HepG2 (cell line): Measurements from ENCODE around the gene KRTAP5-6. TPM values are rescaled to one million over a fixed set of nuclear protein-coding genes. Genes with fewer than 3 reads are reported as not detected.

Experiments used
- ATAC-seq: fragments of 200-7000 bp; cut with Tn5 transposase; 3 replicates; pipeline ENCODE4 v1.9.1; 2020; ENCODE audit warnings: mild to moderate bottlenecking, moderate library complexity
- BruUV-seq: library from RNA; stranded (reverse); fragments of 400-500 nt; replicated peaks from 2 replicates; lab custom pipeline; 2021; lab: Mats Ljungman, UMichigan
- CTCF ChIA-PET: fragments of 300-600 bp; formaldehyde crosslinking; extraction: SDS; loops from one replicate; lab custom pipeline; 2021; ENCODE audit warnings: low total read pairs, inconsistent platforms, low intra/inter-chr PET ratio; lab: Yijun Ruan, JAX
- POLR2A ChIA-PET: fragments of 350-600 bp; sonication (Branson Sonifier 250); formaldehyde crosslinking; loops from one replicate; lab custom pipeline; 2020; ENCODE audit warnings: antibody characterized with exemption, inconsistent platforms; lab: Yijun Ruan, JAX
- DNase-seq: peaks from one replicate; pipeline ENCODE4 v3.0.0-alpha.2; 2015; ENCODE audit warnings: low spot score
- FAIRE-seq: peaks from 3 replicates; lab custom pipeline; 2011; peaks lifted over from hg19 to GRCh38; lab: Jason Lieb, UNC
- H2AFZ ChIP-seq: one replicate; pipeline ENCODE4 v1.6.1; 2011; ENCODE audit warnings: low read length, inconsistent platforms
- H3K27ac ChIP-seq: fragments of 300-600 bp; 3 replicates; pipeline ENCODE4 v1.8.0; 2011; ENCODE audit warnings: mixed run types, mild to moderate bottlenecking, mixed read lengths, low read length, inconsistent platforms; ENCODE audit not compliant: insufficient read depth; ENCODE audit errors: extremely low read length
- H3K27me3 ChIP-seq, 2 experiments: fragments of 200-600 bp in 1 of 2; 2 replicates in 1 of 2; 3 replicates in 1 of 2; pipeline versions ENCODE4 v1.6.0 to v1.8.0; 2011; ENCODE audit warnings: low read length in 2 of 2, mild to moderate bottlenecking in 2 of 2, moderate library complexity in 2 of 2, inconsistent platforms in 1 of 2; ENCODE audit not compliant: insufficient read depth in 2 of 2, control insufficient read depth in 1 of 2
- H3K36me3 ChIP-seq, 2 experiments: fragments of 200-600 bp in 1 of 2; replicated peaks in 1 of 2; 2 replicates in 1 of 2; 3 replicates in 1 of 2; pipeline versions ENCODE4 v1.5.1 to v1.8.0; 2011; ENCODE audit warnings: low read length in 2 of 2, inconsistent platforms in 1 of 2; ENCODE audit not compliant: insufficient read depth in 2 of 2, control insufficient read depth in 1 of 2
- H3K4me1 ChIP-seq: 2 replicates; pipeline ENCODE4 v1.5.1; 2012; ENCODE audit warnings: low read length, inconsistent platforms; ENCODE audit not compliant: insufficient read depth
- H3K4me2 ChIP-seq: 2 replicates; pipeline ENCODE4 v1.6.0; 2011; ENCODE audit warnings: low read depth, low read length, inconsistent platforms
- H3K4me3 ChIP-seq, 3 experiments: fragments of 200-600 bp in 1 of 3; sonication (generic), shearing (Covaris generic) in 1 of 3; replicated peaks in 1 of 3; 2 replicates each; pipeline ENCODE4 v1.5.1; 2011 to 2016; ENCODE audit warnings: low read length in 3 of 3, inconsistent platforms in 2 of 3, low read depth in 2 of 3, mild to moderate bottlenecking in 2 of 3, control low read depth in 1 of 3, mixed read lengths in 1 of 3; ENCODE audit not compliant: insufficient read depth in 1 of 3
- H3K79me2 ChIP-seq: one replicate; pipeline ENCODE4 v1.6.1; 2011; ENCODE audit warnings: low read length, inconsistent platforms; ENCODE audit not compliant: insufficient read depth
- H3K9ac ChIP-seq: 2 replicates; pipeline ENCODE4 v1.6.0; 2011; ENCODE audit warnings: mild to moderate bottlenecking, low read depth, low read length, inconsistent platforms; ENCODE audit not compliant: insufficient read depth
- H3K9me3 ChIP-seq: 2 replicates; pipeline ENCODE4 v1.5.1; 2012; ENCODE audit warnings: mild to moderate bottlenecking, low read length
- H4K20me1 ChIP-seq: 2 replicates; pipeline ENCODE4 v1.6.0; 2011; ENCODE audit warnings: inconsistent platforms, mild to moderate bottlenecking, low read length, moderate library complexity; ENCODE audit not compliant: insufficient read depth
- ARID4A ChIP-seq: sonication (generic); formaldehyde crosslinking; IDR thresholded peaks from 2 replicates; pipeline ENCODE4 v1.5.0; 2020; ENCODE audit warnings: mild to moderate bottlenecking, missing genetic modification reagents, borderline replicate concordance
- BRD4 ChIP-seq: sonication (generic); formaldehyde crosslinking; IDR thresholded peaks from 2 replicates; pipeline ENCODE4 v1.4.0; 2020; ENCODE audit warnings: missing genetic modification reagents
- CCDC6 ChIP-seq: sonication (generic); formaldehyde crosslinking; IDR thresholded peaks from 2 replicates; pipeline ENCODE4 v1.8.1; 2022; ENCODE audit warnings: mild to moderate bottlenecking, missing genetic modification reagents, moderate library complexity
- FOXK1 ChIP-seq: sonication (generic); formaldehyde crosslinking; IDR thresholded peaks from 2 replicates; pipeline ENCODE4 v1.4.0; 2020; ENCODE audit warnings: low read depth, missing genetic modification reagents, borderline replicate concordance
- HOXA9 ChIP-seq: sonication (generic); formaldehyde crosslinking; IDR thresholded peaks from 2 replicates; pipeline ENCODE4 v1.8.1; 2022; ENCODE audit warnings: missing genetic modification reagents, mild to moderate bottlenecking, moderate library complexity, borderline replicate concordance
- NBN ChIP-seq: fragments of 450-650 bp; conservative IDR thresholded peaks from 2 replicates; pipeline ENCODE4 v1.6.1; 2017
- POLR2A ChIP-seq, 2 experiments: IDR thresholded peaks; 2 replicates each; pipeline ENCODE4 v1.6.1; 2011; ENCODE audit warnings: low read depth in 2 of 2, low read length in 2 of 2, mild to moderate bottlenecking in 1 of 2, moderate library complexity in 1 of 2; ENCODE audit not compliant: insufficient read depth in 1 of 2
- ZNF224 ChIP-seq: sonication (generic); formaldehyde crosslinking; IDR thresholded peaks from 2 replicates; pipeline ENCODE4 v1.5.0; 2020; ENCODE audit warnings: mild to moderate bottlenecking, missing genetic modification reagents
- WGBS: methylation state at CpG from one replicate; pipeline ENCODE4 v1.1.6; 2017; ENCODE audit warnings: low lambda C conversion rate; 5-methylcytosine and 5-hydroxymethylcytosine counted together
- in situ Hi-C: cut with HindIII; loops from 2 replicates; pipeline ENCODE4 v1.10.0; 2017; ENCODE audit warnings: low pct_unique_long_range_greater_than_20kb; ENCODE audit not compliant: extremely low pct_ligation_motif_present
- intact Hi-C: fragments of 100-400 bp; cut with micrococcal nuclease; formaldehyde crosslinking; loops from one replicate; pipeline ENCODE4 v1.10.0; 2022; ENCODE audit not compliant: unreplicated experiment
- polyA plus RNA-seq, 8 experiments: library from polyadenylated mRNA; depleted of rRNA in 3 of 8; stranded (reverse) in 7 of 8; unstranded in 1 of 8; fragments of >200 nt; fragmentation: Illumina TruSeq in 4 of 8; extraction: Trizol in 4 of 8; gene quantifications; 2 replicates each; pipeline versions ENCODE4 v1.2.1 to v1.2.3, GENCODE V29; 2011 to 2016; ENCODE audit warnings: low read depth in 4 of 8, missing spikeins in 1 of 8, mixed read lengths in 1 of 8; ENCODE audit not compliant: insufficient read depth in 1 of 8
- total RNA-seq, 5 experiments: library from RNA; depleted of rRNA; stranded (reverse); fragments of >200 nt; fragmentation: Illumina TruSeq; extraction: Trizol; gene quantifications; 2 replicates each; pipeline ENCODE4 v1.2.3, GENCODE V29; 2016; ENCODE audit warnings: low read depth in 1 of 5
- TF ChIP-seq, protein P1 (sequence below): fragments of 450-650 bp; IDR thresholded peaks from 2 replicates; pipeline ENCODE4 v1.6.1; 2016

Gene KRTAP5-6
- total and polyA plus RNA-seq, 2 of the 13 experiments (the other 11 are each of a cell fraction or from before 2014, with no cell fraction given): not detected

DNA sequence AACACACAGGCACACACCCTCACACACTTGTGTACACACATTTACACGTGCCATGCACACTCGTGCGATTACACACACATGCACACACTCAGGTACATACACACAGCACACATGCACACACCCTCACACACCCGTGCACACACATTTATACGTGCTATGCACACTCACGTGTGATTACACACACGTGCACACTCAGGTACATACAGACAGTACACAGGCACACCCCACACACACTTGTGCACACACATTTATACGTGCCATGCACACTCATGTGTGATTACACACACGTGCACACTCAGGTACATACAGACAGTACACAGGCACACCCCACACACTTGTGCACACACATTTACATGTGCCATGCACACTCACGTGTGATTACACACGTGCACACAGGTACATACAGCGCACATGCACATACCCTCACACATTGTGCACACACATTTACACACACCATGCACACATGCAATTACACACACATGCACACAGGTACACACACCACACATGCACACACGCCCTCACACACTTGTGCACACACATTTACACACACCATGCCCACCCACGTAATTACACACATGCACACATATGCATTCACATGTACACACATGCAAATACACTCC, 48.8 kb downstream of the KRTAP5-6 start:
- no peaks in the 10 kb centered on the region for H3K9me3 ChIP-seq
- no peak for DNase-seq
- ChIA-PET POLR2A (interaction anchor here (1.1 kb wide), 1 partner anchor 17 kb away, joined by 3 read pairs; no protein-coding TSS in a partner anchor), CTCF (no interaction called here)
- no TSS peak for BruUV-seq
- H3K79me2 ChIP-seq: no peaks in the 10 kb centered on the region
- TF ChIP-seq FOXK1 (no peak), ARID4A (CRISPR knock-in tag) (peak; percentile 5; the same call in 1 of the 2 replicates), CCDC6 (CRISPR knock-in tag) (no peak), HOXA9 (CRISPR knock-in tag) (0 out of 2 replicates have a peak, but pooled peaks have one; percentile 33), ZNF224 (CRISPR knock-in tag) (no peak), POLR2A (IDR thresholded peaks at IDR 0.05; ENCODE audit: insufficient read depth in 1 of 2, low read depth in 2 of 2, low read length in 2 of 2) (0 out of 4 replicates have a peak, but pooled peaks of 1 of the 2 experiments have one; percentile 14), BRD4 (CRISPR knock-in tag) (no peak), NBN (0 out of 2 replicates have a peak, but pooled peaks have one; percentile 6)
- TF ChIP-seq, protein P1, sequence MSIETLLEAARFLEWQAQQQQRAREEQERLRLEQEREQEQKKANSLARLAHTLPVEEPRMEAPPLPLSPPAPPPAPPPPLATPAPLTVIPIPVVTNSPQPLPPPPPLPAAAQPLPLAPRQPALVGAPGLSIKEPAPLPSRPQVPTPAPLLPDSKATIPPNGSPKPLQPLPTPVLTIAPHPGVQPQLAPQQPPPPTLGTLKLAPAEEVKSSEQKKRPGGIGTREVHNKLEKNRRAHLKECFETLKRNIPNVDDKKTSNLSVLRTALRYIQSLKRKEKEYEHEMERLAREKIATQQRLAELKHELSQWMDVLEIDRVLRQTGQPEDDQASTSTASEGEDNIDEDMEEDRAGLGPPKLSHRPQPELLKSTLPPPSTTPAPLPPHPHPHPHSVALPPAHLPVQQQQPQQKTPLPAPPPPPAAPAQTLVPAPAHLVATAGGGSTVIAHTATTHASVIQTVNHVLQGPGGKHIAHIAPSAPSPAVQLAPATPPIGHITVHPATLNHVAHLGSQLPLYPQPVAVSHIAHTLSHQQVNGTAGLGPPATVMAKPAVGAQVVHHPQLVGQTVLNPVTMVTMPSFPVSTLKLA: peak; percentile 89
- peaks cover 3 to 16% of the 10 kb centered on the region in 2 experiments; a peak in 3 of 5 replicates for H3K27me3 ChIP-seq
- in situ Hi-C loops (no loop called here), intact Hi-C loops (no loop called here)
- H3K4me3 ChIP-seq: no peak overlapping the region
- no peak overlapping the region for H2AFZ ChIP-seq
- no peak overlapping the region for H3K4me2 ChIP-seq
- no peaks in the 10 kb centered on the region for H3K36me3 ChIP-seq
- peaks cover 13% of the 10 kb centered on the region; the same call in 1 of the 2 replicates for H3K4me1 ChIP-seq
- 68% methylated on average over 14 of the region's 14 CpGs for WGBS
- no peak overlapping the region for H3K9ac ChIP-seq
- no peak for ATAC-seq
- no peak overlapping the region for H3K27ac ChIP-seq
- no peak for FAIRE-seq
- H4K20me1 ChIP-seq: no peaks in the 10 kb centered on the region
